Esophagus squamous epithelium (tissue), 5 donors: ENCODE results near the gene ROR1. TPM values are rescaled to one million over a fixed set of nuclear protein-coding genes. Genes with fewer than 3 reads are reported as not detected.

Experiments used
- DNase-seq: peaks from one replicate; lab custom pipeline; 2025; lab: John Stamatoyannopoulos, UW
- H3K27ac ChIP-seq, 4 donors: fragments of 200-600 bp; sonication (generic); one replicate each; pipeline ENCODE4 v1.5.1; 2016 to 2019; ENCODE audit warnings: mild to moderate bottlenecking in 1 of 4
- H3K27me3 ChIP-seq, 4 donors: fragments of 200-600 bp; sonication (generic); 1 replicate in 3 of 4; 2 replicates in 1 of 4; pipeline versions ENCODE4 v1.5.1 to v1.6.0; 2017 to 2021; ENCODE audit warnings: antibody characterized with exemption in 1 of 4
- H3K36me3 ChIP-seq, 3 donors: fragments of 200-600 bp; sonication (generic); one replicate each; pipeline ENCODE4 v1.5.1; 2016 to 2019
- H3K4me1 ChIP-seq, 3 donors: fragments of 200-600 bp; sonication (generic); one replicate each; pipeline ENCODE4 v1.5.1; 2017 to 2019
- H3K4me3 ChIP-seq, 4 donors: fragments of 200-600 bp; sonication (generic); 1 replicate in 3 of 4; 2 replicates in 1 of 4; pipeline ENCODE4 v1.5.1; 2016 to 2019; ENCODE audit warnings: mild to moderate bottlenecking in 2 of 4, moderate library complexity in 1 of 4
- H3K9me3 ChIP-seq, 3 donors: fragments of 200-600 bp; sonication (generic); one replicate each; pipeline ENCODE4 v1.5.1; 2016 to 2019
- CTCF ChIP-seq, 6 experiments: fragments of 450-650 bp in 4 of 6; fragments of 200-600 bp in 2 of 6; sonication (generic) in 2 of 6; IDR thresholded peaks; one replicate each; pipeline ENCODE4 v1.5.1; 2016 to 2019; ENCODE audit warnings: antibody characterized with exemption in 6 of 6, mild to moderate bottlenecking in 4 of 6, moderate library complexity in 4 of 6
- POLR2A ChIP-seq, 4 donors: fragments of 450-650 bp; IDR thresholded peaks; one replicate each; pipeline ENCODE4 v1.6.1; 2017; ENCODE audit warnings: antibody characterized with exemption in 4 of 4, mild to moderate bottlenecking in 4 of 4, moderate library complexity in 3 of 4
- WGBS, 2 donors: methylation state at CpG; one replicate each; pipeline ENCODE4 v1.1.5; 2018; 5-methylcytosine and 5-hydroxymethylcytosine counted together
- intact Hi-C: fragments of 100-400 bp; cut with DNase I; formaldehyde crosslinking; loops from one replicate; pipeline ENCODE4 v1.15.0; 2022
- total RNA-seq, 4 donors: library from RNA; depleted of rRNA; stranded (reverse); fragments of >200 nt; gene quantifications; one replicate each; pipeline ENCODE4 v1.1.0, GENCODE V29; 2016
- donor health status: DM: yes; HTN: yes; CAD: no.

Gene ROR1
- total RNA-seq, 4 donors from 2014 or later = 6.6 to 15.3 (median 9.4) TPM

DNA sequence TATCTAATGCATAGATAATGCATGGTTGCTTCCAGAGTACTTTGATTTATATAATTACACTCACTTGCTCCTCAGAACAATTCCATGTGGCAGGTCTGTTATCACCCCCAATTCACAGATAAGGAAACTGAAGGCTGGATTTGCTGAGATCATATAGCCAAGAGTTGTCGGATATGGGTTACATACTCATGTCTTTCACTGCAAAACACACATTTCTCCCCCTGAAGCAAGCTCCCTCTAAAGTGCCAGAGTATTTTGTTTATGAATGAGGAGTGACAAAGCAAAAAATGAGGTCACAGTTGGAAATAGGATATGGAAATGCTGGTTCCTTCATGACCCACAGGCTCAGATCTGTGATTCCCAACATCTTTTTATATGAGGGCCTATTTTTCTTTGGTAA is 134.2 kb downstream of the ROR1 start:
- no peak overlapping the region for H3K4me3 ChIP-seq
- no peak overlapping the region for H3K27ac ChIP-seq
- no peak for DNase-seq
- no peaks in the 10 kb centered on the region for H3K36me3 ChIP-seq
- 54 to 93% methylated on average over 1 of the region's 1 CpG for WGBS, 2 donors
- intact Hi-C loops = no loop called here
- H3K27me3 ChIP-seq = no peaks in the 10 kb centered on the region
- no peaks in the 10 kb centered on the region for H3K9me3 ChIP-seq
- peaks cover 0 to 27% (median 0%) of the 10 kb centered on the region in 3 donors for H3K4me1 ChIP-seq
- TF ChIP-seq CTCF (IDR thresholded peaks at IDR 0.05) (no peak), POLR2A (IDR thresholded peaks at IDR 0.05) (no peak)

DNA sequence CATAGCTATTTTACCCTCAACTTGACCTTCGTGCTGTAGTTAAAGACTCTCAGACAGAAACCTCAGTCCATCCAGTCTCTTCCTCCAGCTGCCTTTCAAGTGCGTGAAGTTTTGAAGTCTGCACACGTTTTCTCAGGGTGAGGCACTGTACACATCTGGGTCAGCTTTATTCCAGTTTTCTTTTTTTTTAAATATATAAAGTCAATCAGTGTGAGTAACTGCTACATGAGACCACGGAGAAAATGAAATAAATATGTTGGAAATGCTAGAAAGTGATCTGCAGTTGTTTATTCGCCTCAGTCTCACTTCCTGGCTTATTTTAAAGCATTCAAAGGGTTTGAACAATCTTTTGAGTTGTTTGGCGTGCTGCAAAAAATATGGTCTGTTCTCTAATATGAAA is 135.7 kb downstream of the ROR1 start:
- intact Hi-C loops = no loop called here
- Histone ChIP-seq H3K36me3 (no peaks in the 10 kb centered on the region), H3K27ac (no peak overlapping the region), H3K9me3 (no peaks in the 10 kb centered on the region), H3K4me3 (no peak overlapping the region), H3K27me3 (no peaks in the 10 kb centered on the region), H3K4me1 (peaks cover 0 to 41% (median 1%) of the 10 kb centered on the region in 3 donors)
- DNase-seq = no peak
- TF ChIP-seq POLR2A (IDR thresholded peaks at IDR 0.05) = no peak
- no peak for TF ChIP-seq CTCF (IDR thresholded peaks at IDR 0.05)
- WGBS, 2 donors = 75 to 76% methylated on average over 6 of the region's 6 CpGs

GRCh38 chr1:63911049-63911448 is 137.2 kb downstream of the ROR1 start:
- no peak for TF ChIP-seq POLR2A (IDR thresholded peaks at IDR 0.05)
- no peak for TF ChIP-seq CTCF (IDR thresholded peaks at IDR 0.05)
- H3K4me1 ChIP-seq = peaks cover 0 to 44% (median 4%) of the 10 kb centered on the region in 3 donors
- WGBS, 2 donors = 88 to 90% methylated on average over 4 of the region's 4 CpGs
- DNase-seq = no peak
- H3K9me3 ChIP-seq = no peaks in the 10 kb centered on the region
- H3K27me3 ChIP-seq = no peaks in the 10 kb centered on the region
- no peak overlapping the region for H3K4me3 ChIP-seq
- H3K27ac ChIP-seq = no peak overlapping the region
- intact Hi-C loops = no loop called here
- no peaks in the 10 kb centered on the region for H3K36me3 ChIP-seq

GRCh38 chr1:63912643-63913042 is 138.8 kb downstream of the ROR1 start:
- Histone ChIP-seq H3K4me3 (no peak overlapping the region), H3K36me3 (no peaks in the 10 kb centered on the region), H3K27ac (no peak overlapping the region), H3K4me1 (peaks cover 0 to 44% (median 4%) of the 10 kb centered on the region in 3 donors), H3K9me3 (no peaks in the 10 kb centered on the region), H3K27me3 (no peaks in the 10 kb centered on the region)
- intact Hi-C loops = no loop called here
- 60 to 74% methylated on average over 5 of the region's 5 CpGs for WGBS, 2 donors
- TF ChIP-seq CTCF (IDR thresholded peaks at IDR 0.05) (no peak), POLR2A (IDR thresholded peaks at IDR 0.05) (no peak)
- DNase-seq = no peak

GRCh38 chr1:63913533-63913932 is 139.7 kb downstream of the ROR1 start:
- no peak for DNase-seq
- Histone ChIP-seq H3K4me3 (no peak overlapping the region), H3K9me3 (no peaks in the 10 kb centered on the region), H3K27ac (peak overlapping the region in 2 of 4 donors; percentile 7 to 16), H3K4me1 (peaks cover 0 to 38% (median 4%) of the 10 kb centered on the region in 3 donors), H3K36me3 (no peaks in the 10 kb centered on the region), H3K27me3 (no peaks in the 10 kb centered on the region)
- WGBS, 2 donors = 52 to 53% methylated on average over 10 of the region's 10 CpGs
- TF ChIP-seq POLR2A (IDR thresholded peaks at IDR 0.05) (no peak), CTCF (IDR thresholded peaks at IDR 0.05) (no peak)
- intact Hi-C loops = no loop called here
